Fibroblast of the aortic adventitia (primary cell): ENCODE data around the gene USP36. TPM values are rescaled to one million over a fixed set of nuclear protein-coding genes. Genes with fewer than 3 reads are reported as not detected.

ENCODE experiments used
- DNase-seq: peaks from one replicate; pipeline ENCODE4 v3.0.0-alpha.2; 2010; ENCODE audit warnings: low read depth
- H3K4me3 ChIP-seq: 2 replicates; pipeline ENCODE4 v1.5.1; 2011; ENCODE audit warnings: low read depth, mild to moderate bottlenecking, control low read depth, low read length, moderate library complexity
- CTCF ChIP-seq: IDR thresholded peaks from 2 replicates; pipeline ENCODE4 v1.5.1; 2011; ENCODE audit warnings: mild to moderate bottlenecking, low read length, control low read depth, inconsistent platforms; ENCODE audit not compliant: insufficient read depth
- total RNA-seq: library from RNA; depleted of rRNA; stranded (reverse); fragments of >200 nt; gene quantifications from 2 replicates; pipeline ENCODE4 v1.2.3, GENCODE V29; 2012; ENCODE audit warnings: low replicate concordance

The USP36 gene
- total RNA-seq, 1 donor = 36.7 TPM

- DNase-seq = no peak
- H3K4me3 ChIP-seq = no peak overlapping the region
- no peak for TF ChIP-seq CTCF
Observed at GRCh38 chr17:78803186-78803845, 37.3 kb downstream of the USP36 start.

- no peak for DNase-seq
- TF ChIP-seq CTCF = no peak
- no peak overlapping the region for H3K4me3 ChIP-seq
Observed at GRCh38 chr17:78802459-78802858, 38.2 kb downstream of the USP36 start.

GRCh38 chr17:78802008-78802407, 38.6 kb downstream of the USP36 start:
- no peak for TF ChIP-seq CTCF
- no peak for DNase-seq
- H3K4me3 ChIP-seq = no peak overlapping the region

GRCh38 chr17:78800132-78800931, 40.3 kb downstream of the USP36 start:
- DNase-seq = no peak
- no peak for TF ChIP-seq CTCF
- no peak overlapping the region for H3K4me3 ChIP-seq

GRCh38 chr17:78798695-78799559, 41.7 kb downstream of the USP36 start:
- TF ChIP-seq CTCF = peak; percentile 34
- no peak overlapping the region for H3K4me3 ChIP-seq
- DNase-seq = peak; percentile 26

GRCh38 chr17:78797691-78798585, 42.7 kb downstream of the USP36 start:
- H3K4me3 ChIP-seq = no peak overlapping the region
- DNase-seq = no peak
- no peak for TF ChIP-seq CTCF
